ENCODE measurements around the gene SLC28A1. TPM values are rescaled to one million over a fixed set of nuclear protein-coding genes. Genes with fewer than 3 reads are reported as not detected.

The SLC28A1 gene
- total and polyA plus RNA-seq, 9 donors: 0.02 to 0.92 (median 0.18) TPM; not detected in 3

GRCh38 chr15:84857418-84858004 lies 27.0 kb upstream of the SLC28A1 start:
- Histone ChIP-seq H3K4me1 (ENCODE audit: insufficient read depth) (no peaks in the 10 kb centered on the region), H3K36me3 (no peaks in the 10 kb centered on the region), H3K27ac (no peak overlapping the region), H3K4me3 (no peak overlapping the region), H3K9me3 (no peaks in the 10 kb centered on the region), H3K27me3 (no peaks in the 10 kb centered on the region)
- 91 to 93% (median 92%) methylated on average over 14 to 15 of the region's 15 CpGs for WGBS, 3 donors
- no peak for DNase-seq
- intact Hi-C loops (cut with DNase I): no loop called here
- no peak for TF ChIP-seq POLR2A (IDR thresholded peaks at IDR 0.05)

GRCh38 chr15:84858231-84858630 lies 26.2 kb upstream of the SLC28A1 start:
- H3K27ac ChIP-seq: no peak overlapping the region
- DNase-seq: no peak
- no peak for TF ChIP-seq POLR2A (IDR thresholded peaks at IDR 0.05)
- TF ChIP-seq CTCF (IDR thresholded peaks at IDR 0.05): no peak
- TF ChIP-seq EP300 (IDR thresholded peaks at IDR 0.05): no peak
- no peak overlapping the region for H3K4me3 ChIP-seq
- H3K36me3 ChIP-seq: no peaks in the 10 kb centered on the region
- no peaks in the 10 kb centered on the region for H3K27me3 ChIP-seq
- no peaks in the 10 kb centered on the region for H3K4me1 ChIP-seq (ENCODE audit: insufficient read depth)
- intact Hi-C loops (cut with DNase I): no loop called here
- H3K9me3 ChIP-seq: no peaks in the 10 kb centered on the region
- 90 to 94% (median 93%) methylated on average over 11 of the region's 11 CpGs for WGBS, 3 donors

- no peak overlapping the region for H3K27ac ChIP-seq
- H3K4me1 ChIP-seq (ENCODE audit: insufficient read depth): no peaks in the 10 kb centered on the region
- H3K27me3 ChIP-seq: no peaks in the 10 kb centered on the region
- WGBS, 3 donors: 94% methylated on average over 8 of the region's 8 CpGs
- TF ChIP-seq EP300 (IDR thresholded peaks at IDR 0.05): no peak
- no peak for TF ChIP-seq POLR2A (IDR thresholded peaks at IDR 0.05)
- TF ChIP-seq CTCF (IDR thresholded peaks at IDR 0.05): no peak
- H3K36me3 ChIP-seq: no peaks in the 10 kb centered on the region
- no peak for DNase-seq
- no peaks in the 10 kb centered on the region for H3K9me3 ChIP-seq
- H3K4me3 ChIP-seq: no peak overlapping the region
- intact Hi-C loops (cut with DNase I): no loop called here
These were observed 25.3 kb upstream of the SLC28A1 start for GRCh38 chr15:84859144-84859543.

GRCh38 chr15:84859651-84860050 lies 24.8 kb upstream of the SLC28A1 start:
- Histone ChIP-seq H3K4me3 (no peak overlapping the region), H3K27ac (no peak overlapping the region), H3K4me1 (ENCODE audit: insufficient read depth) (no peaks in the 10 kb centered on the region), H3K27me3 (no peaks in the 10 kb centered on the region), H3K36me3 (no peaks in the 10 kb centered on the region), H3K9me3 (no peaks in the 10 kb centered on the region)
- no peak for DNase-seq
- TF ChIP-seq EP300 (IDR thresholded peaks at IDR 0.05): no peak
- no peak for TF ChIP-seq CTCF (IDR thresholded peaks at IDR 0.05)
- no peak for TF ChIP-seq POLR2A (IDR thresholded peaks at IDR 0.05)
- intact Hi-C loops (cut with DNase I): no loop called here
- 92 to 96% (median 94%) methylated on average over 15 of the region's 15 CpGs for WGBS, 3 donors

- Histone ChIP-seq H3K4me3 (no peak overlapping the region), H3K27ac (no peak overlapping the region), H3K27me3 (no peaks in the 10 kb centered on the region), H3K36me3 (no peaks in the 10 kb centered on the region), H3K4me1 (ENCODE audit: insufficient read depth) (no peaks in the 10 kb centered on the region), H3K9me3 (no peaks in the 10 kb centered on the region)
- WGBS, 3 donors: 70 to 79% (median 72%) methylated on average over 3 of the region's 3 CpGs
- intact Hi-C loops (cut with DNase I): no loop called here
- TF ChIP-seq EP300 (IDR thresholded peaks at IDR 0.05): no peak
- TF ChIP-seq CTCF (IDR thresholded peaks at IDR 0.05): no peak
- no peak for TF ChIP-seq POLR2A (IDR thresholded peaks at IDR 0.05)
- DNase-seq: no peak
These were observed 22.7 kb upstream of the SLC28A1 start for GRCh38 chr15:84861781-84862180.

All from ovary (tissue), 9 donors.